GM21528 (cell line): ENCODE data around the gene ADGRV1.
"Not testable (repeated sequence)": the region's sequence is repeated elsewhere in the genome, so short reads cannot be mapped to it uniquely, and the experiment has no call there.

ENCODE experiments used
- ATAC-seq: cut with Tn5 transposase; IDR thresholded peaks from one replicate; pipeline ENCODE4 v1.9.1; 2021; ENCODE audit warnings: mild to moderate bottlenecking, moderate library complexity; ENCODE audit not compliant: unreplicated experiment, low FRiP score

Gene ADGRV1

DNA sequence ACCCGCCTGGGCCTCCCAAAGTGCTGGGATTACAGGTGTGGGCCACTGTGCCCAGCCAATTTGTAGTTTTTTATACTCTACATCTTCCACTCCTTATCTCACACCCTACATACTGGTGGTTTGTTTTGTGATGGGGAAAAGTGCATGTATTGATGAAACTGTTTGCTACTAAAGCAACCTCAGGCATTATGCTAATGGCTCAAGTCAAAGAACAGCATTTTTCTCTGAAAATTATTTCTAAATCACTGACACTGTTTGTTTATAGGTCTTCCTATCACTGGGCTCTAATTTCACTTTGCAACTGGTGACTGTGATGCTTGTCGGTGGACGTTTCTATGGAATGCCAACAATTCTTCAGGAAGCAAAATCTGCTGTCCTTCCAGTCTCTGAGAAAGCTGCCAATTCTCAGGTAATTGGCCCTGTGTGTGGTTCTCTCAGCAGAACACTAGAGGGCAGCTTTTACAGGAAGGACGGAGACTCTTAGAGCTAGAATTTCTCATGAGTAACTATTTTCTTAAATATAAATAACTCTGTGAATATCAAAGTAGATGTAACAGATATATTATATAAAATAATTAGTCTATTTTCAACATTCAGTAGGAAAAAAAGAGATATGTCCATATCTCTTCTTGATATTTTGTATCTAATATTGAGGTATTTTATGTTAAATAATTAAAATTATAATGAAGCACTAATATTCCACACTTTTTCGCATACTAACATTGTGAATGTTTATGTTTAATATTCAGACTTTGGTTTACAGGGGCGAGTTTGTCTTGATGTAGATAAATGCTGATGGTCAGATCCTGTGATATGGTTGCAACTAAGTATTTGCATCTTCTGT, 244.1 kb downstream of the ADGRV1 start:
- ATAC-seq = peak; percentile 74

DNA sequence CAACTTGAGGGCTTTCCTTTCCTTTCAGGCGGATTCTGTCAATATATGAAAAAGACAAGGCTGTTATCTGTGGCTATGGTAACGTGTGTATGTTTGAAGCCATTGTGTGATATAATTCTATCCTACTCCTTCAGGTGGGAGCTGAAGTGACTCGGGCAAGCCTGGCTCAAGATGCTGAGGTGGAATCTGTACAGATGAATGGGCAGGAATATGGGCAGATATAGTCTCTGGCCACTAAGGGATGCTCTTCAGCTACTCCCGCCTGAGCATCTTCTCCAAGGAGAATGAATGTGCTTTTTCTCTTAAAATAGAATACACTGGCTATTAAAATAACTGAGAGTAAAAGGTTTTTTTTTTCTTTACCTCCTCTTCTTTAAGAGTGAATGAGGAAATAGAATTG, 244.8 kb downstream of the ADGRV1 start:
- ATAC-seq = no peak

DNA sequence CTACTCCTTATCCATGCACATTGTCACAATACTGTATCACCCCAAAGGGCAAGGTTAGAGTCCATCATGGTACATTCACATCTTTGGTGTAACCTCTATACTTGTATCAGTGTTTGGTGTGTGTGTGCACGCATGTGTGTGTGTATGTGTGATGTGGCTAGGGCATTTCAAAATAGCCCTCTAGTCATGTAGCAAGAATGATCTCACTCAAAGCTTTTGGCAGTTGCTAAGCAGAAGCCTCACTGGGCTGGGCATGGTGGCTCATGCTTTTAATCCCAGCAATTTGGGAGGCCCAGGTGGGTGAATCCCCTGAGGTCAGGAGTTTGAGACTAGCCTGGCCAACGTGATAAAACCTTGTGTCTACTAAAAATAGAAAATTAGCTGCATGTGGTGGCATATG, 245.3 kb downstream of the ADGRV1 start:
- ATAC-seq = no peak

DNA sequence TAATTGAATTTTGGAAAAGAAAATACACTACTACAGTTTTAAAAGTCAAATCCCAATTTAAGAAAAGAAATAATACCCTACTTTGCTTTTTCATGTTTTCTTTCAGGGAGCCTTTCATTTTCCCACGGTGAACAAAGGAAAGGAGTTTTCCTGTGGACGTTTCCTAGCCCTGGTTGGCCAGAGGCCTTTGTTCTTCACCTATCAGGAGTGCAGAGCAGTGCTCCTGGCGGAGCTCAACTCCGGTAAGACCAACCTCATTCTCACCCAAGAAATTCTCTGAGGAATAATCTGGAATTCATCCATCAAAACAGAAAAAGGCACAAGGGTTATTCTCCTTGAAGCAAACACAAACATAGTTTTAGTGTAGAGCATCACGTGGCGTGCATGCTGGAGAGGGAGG, 248.9 kb downstream of the ADGRV1 start:
- no peak for ATAC-seq

DNA sequence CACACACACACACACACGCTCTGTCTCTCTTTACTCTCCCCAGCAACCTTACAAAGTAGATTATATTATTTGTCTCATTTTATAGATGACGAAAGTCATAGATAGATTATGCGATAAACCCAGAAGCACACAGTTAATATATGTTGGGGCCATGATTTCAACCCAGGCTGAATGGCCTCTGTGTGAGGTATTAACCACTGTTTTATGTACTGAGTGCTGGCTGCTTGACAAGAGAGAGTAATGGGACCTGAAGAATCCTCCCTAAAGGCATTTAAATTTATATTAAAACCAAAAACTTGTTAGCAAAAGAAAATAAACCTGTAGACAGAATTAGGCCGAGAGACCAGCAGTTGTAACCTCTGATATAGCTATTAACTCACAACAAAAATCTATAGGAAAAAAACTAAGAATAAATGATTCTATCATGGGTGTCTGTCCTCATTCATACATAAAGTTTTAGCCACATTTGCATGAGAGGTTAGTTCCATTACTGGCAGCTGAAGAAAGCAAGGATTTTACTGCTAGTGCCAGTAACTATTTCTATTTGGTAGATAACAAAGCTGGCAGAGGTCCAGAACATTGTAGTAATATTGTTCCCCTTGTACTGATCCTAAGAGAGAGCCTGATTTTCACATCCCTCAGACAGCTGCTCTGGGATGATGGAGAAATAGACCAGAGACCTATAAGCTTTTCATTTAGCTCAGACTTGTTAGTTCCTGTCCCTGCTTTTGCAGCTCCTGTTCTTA, 250.9 kb downstream of the ADGRV1 start:
- no peak for ATAC-seq

DNA sequence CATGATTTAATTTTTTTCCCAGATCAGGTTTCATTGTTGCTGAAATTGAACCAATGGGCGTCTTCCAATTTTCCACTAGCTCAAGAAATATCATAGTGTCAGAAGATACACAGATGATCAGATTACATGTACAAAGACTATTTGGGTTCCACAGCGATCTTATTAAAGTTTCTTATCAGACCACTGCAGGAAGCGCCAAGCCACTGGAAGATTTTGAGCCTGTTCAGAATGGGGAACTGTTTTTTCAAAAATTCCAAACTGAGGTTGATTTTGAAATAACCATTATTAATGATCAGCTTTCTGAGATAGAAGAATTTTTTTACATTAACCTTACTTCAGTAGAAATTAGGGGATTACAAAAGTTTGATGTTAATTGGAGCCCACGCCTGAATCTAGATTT, 251.6 kb downstream of the ADGRV1 start:
- ATAC-seq = no peak

DNA sequence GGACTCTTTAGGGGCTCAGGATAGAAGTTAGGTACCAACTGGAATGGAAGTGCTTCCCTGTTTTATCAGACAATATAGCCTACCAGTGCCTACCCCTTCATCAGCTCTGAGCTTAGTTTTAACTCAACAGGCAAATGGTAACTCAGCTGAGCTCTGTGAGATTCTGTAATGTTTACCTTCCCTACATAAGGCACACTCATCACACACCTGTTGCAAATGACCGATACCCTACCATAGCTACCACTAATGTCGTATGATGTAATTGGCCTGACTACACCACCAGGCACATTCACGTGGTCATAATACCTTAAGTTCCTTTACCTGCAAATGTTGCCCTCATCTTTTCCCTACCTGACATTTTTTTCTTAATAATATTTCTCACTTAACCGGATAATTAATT, 254.8 kb downstream of the ADGRV1 start:
- no peak for ATAC-seq

DNA sequence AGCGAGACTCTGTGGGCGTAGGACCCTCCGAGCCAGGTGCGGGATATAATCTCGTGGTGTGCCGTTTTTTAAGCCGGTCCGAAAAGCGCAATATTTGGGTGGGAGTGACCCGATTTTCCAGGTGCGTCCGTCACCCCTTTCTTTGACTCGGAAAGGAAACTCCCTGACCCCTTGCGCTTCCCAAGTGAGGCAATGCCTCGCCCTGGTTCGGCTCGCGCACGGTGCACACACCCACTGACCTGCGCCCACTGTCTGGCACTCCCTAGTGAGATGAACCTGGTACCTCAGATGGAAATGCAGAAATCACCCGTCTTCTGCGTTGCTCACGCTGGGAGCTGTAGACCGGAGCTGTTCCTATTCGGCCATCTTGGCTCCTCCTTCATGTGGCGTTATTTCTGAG, 263.5 kb downstream of the ADGRV1 start:
- not testable (repeated sequence) for ATAC-seq

DNA sequence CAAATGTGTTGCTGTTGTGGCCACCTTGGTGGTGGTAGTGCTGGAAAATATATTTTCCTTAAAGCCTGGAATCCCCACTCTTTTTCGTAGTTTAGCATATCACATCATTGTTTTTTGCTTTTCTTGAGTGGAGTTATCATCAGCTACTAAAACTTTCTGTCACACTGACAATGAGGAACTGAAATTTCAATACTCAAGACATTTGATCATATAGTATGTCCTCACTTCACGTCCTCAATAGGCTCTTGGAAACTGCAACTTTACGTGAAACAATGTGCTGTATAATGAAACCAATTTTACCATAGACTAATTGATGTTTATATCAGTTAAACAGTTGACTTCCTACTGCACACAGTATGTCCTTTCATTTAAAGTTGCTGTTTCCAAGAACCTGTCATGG, 265.8 kb downstream of the ADGRV1 start:
- ATAC-seq = no peak

DNA sequence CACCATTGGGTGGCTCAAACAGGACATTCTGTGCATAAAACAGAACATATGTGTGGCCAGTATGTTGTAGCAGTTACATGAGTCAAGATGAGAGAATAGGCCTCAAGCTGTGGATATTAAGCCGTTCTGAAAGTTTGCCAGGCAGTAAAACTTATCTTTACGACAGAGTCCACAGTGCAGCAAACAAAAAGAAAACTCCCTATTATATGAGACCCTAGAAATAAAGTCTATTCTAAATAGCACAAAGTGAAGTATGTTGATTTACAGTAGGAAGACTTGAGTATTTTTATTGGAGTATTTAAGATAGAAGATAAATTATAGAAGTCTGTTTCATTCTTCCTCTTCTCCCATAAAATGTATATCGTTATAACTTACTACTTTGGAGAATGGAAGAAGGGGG, 271.5 kb downstream of the ADGRV1 start:
- no peak for ATAC-seq

DNA sequence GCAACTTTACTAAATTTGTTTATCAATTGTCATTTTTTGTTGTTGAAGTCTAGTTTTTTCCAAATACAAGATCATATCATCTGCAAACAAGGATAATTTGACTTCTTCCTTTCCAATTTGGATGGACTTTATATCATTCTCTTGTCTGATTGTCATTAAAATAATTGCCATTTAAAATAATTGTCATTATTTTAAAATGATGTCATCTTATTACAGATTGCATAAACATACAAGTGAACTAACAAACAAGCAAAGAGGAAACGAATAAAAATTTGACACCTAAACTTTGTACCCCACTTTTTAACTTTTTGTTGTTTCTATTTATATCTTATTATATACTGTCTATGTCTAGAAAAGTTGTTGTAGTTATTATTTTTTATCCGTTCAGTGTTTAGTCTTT, 275.2 kb downstream of the ADGRV1 start:
- no peak for ATAC-seq

DNA sequence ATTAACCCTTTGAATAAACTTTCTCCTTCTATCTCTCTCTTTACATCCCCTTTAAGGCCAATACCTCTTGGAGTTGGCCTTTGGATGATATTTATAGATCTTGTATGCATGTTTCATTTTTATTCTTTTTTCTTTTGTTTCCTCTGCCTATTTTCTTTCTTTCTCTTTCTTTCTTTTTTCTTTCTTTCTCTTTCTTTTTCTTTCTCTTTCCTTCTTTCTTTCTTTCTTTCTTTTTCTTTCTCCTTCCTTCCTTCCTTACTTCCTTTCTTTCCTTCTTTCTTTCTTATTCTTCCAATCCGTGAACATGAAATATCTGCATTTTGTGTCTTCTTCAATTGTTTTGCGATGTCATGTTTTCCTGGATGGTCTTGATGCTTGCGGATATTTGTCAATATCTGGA, 276.1 kb downstream of the ADGRV1 start:
- no peak for ATAC-seq

DNA sequence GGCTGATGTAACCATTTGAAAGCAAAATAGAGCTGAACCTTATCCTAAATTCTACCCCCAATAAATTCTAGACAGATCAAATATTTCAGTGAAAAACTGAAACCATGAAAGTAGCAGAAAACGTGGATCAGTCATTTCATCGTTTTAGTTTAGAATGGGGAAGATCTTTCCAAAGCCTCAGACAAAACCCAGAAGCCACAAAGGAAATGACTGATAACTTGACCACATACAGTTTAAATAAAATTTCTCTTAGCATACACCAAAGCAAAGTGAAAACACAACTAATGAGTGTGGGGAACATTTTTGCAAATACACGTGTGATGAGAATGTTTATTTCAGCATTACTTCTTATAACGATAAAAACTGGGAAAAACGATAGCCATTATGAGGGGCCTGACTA, 284.8 kb downstream of the ADGRV1 start:
- ATAC-seq = no peak

DNA sequence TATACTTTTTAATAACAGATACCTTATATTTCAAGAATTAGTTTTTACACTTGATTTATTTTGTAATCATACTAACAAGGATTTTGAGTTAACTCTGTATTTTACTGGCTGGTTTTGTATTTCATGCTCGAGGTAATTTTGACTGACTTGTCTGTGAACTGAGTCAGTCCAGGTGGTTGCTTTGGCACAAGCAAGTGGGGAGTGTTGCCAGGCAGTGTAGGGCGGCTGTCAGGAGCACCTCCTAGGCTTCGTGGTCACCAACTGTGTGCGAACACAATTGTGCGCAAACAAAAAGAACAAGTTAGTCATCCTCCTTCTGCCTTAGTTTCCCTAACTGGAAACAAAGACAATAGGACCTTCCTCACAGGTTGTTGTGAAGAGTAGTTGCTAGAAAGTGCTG, 286.3 kb downstream of the ADGRV1 start:
- no peak for ATAC-seq

DNA sequence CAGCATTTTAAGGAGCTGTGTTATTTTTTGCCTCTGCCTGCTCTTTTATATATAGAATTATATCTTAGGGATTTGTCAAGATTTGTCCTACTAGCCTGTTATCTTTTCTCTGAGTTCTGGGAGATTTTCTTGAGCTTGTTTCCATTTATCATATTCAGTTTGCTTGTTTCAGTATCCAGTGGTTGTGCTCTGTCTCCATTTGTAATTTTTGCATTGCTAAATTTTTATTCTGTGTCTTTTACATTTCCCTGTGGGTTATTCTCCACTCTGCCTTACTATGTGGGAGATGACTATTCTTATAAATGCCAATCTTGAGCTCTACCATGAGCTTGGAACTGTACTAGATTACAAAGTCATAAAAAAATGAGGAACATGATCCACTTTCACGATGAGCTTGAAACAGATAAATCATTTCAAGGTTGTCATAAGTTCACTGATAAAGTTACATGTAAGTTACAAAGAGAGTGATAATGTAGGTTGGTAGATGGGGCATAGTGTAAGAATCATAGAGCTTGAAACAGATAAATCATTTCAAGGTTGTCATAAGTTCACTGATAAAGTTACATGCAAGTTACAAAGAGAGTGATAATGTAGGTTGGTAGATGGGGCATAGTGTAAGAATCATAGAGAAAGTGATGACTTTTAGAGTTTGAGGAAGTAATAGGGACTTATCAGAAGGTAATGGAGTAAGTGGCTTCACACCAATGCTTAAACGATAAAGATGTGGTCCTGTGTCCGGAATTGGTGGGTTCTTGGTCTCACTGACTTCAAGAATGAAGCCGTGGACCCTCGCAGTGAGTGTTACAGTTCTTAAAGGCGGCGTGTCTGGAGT, 287.3 kb downstream of the ADGRV1 start:
- no peak for ATAC-seq

DNA sequence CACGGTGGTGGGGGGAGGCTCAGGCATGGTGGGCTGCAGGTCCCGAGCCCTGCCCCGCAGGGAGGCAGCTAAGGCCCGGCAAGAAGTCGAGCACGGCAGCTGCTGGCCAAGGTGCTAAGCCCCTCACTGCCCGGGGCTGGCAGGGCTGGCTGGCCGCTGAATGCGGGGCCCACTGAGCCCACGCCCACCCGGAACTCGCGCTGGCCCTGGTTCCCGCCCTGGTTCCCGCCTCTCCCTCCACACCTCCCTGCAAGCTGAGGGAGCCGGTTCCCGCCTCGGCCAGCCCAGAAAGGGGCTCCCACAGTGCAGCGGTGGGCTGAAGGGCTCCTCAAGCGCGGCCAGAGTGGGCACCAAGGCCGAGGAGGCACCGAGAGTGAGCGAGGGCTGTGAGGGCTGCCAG, 289.0 kb downstream of the ADGRV1 start:
- ATAC-seq = not testable (repeated sequence)

DNA sequence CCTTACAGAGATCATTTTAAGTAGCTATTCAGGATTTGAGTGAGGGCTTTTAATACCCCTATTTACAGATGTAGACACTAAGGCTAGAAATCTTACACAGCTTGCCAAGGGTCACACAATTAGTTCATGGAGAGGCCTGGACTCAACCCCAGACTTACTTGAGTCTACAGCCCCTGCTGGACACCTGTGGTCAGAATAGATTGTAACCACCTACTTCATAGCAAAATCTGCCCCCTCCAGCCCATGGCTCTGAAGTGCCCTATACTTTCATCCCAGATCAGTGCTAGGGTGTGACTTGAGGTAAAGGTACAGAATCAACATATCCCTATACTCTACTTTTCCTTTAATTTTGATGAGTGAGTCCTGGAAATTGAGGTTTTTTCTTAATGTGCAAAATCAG, 291.3 kb downstream of the ADGRV1 start:
- ATAC-seq = no peak

DNA sequence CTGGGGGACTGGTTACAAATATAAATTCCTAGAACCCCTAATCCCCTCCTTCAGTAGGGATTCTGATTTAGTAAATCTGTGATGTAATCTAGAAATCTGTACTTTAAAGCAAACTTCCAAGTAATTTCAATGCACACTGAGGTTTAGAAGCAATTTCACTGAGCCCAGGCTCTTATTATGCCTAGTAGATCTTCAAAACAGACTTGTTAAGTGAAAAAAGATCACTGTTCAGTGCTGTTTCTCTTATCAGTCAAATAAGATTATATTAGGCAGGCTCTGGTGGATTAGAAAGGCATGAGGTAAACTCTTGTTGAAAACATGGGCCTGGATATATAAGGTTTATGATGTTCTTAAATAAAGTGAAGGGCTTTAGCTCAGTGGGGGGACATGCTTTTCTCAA, 293.9 kb downstream of the ADGRV1 start:
- ATAC-seq = no peak

DNA sequence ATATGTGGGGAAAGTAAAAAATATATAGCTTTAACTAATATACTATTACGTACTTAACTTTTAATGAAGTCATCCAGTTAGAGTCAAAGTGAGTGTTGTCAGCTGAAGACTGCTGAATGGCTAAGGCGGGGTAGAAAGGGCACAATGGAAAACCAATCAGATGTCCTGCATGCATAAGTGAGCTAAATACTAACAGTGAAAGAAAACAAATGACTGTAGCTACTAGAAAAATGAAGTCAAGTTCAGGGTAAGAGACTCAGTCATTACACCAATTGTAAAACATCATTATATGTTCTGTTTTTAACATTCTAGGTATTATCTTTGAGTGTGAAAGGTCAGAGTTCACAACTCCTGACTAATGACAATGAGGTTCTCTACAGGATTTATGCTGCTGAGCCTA, 295.2 kb downstream of the ADGRV1 start:
- no peak for ATAC-seq

DNA sequence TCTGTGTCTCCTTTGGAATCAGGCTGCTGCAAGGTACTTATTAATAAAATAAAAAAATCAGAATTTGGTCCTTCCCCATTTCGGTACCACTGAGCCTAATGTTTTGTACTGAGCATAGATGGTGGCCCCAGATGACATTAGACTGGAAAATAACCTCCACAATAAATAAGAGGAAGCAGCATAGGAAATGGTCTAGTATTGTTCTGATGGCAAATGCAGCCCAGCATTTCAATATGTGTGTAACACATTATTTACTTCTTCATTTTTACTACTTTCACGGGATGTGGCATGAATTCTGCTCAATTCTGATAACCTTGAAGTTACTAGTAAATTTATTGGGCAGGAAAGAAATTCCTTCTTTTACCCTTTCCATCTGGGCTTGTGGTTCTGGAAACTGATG, 295.6 kb downstream of the ADGRV1 start:
- ATAC-seq = no peak
